IgD-negative memory B cell (primary cell): Measurements from ENCODE around the gene USP54. TPM values are rescaled to one million over a fixed set of nuclear protein-coding genes. Genes with fewer than 3 reads are reported as not detected.
"Not testable (repeated sequence)": the region's sequence is repeated elsewhere in the genome, so short reads cannot be mapped to it uniquely, and the experiment has no call there.

Experiments
- H3K27ac Mint-ChIP-seq, 3 donors: one replicate each; pipeline ENCODE4 v1.8.0; 2020 to 2022; ENCODE audit warnings: mild to moderate bottlenecking in 3 of 3, mixed read lengths in 3 of 3, moderate library complexity in 1 of 3
- H3K27me3 Mint-ChIP-seq: one replicate; pipeline ENCODE4 v1.8.0; 2021; ENCODE audit warnings: mixed read lengths
- H3K36me3 Mint-ChIP-seq: one replicate; pipeline ENCODE4 v1.8.0; 2020; ENCODE audit warnings: mild to moderate bottlenecking, mixed read lengths
- H3K4me1 Mint-ChIP-seq, 3 donors: one replicate each; pipeline ENCODE4 v1.8.0; 2020 to 2022; ENCODE audit warnings: mixed read lengths in 3 of 3, mild to moderate bottlenecking in 1 of 3
- H3K4me3 Mint-ChIP-seq, 4 donors: one replicate each; pipeline ENCODE4 v1.8.0; 2020 to 2022; ENCODE audit warnings: mild to moderate bottlenecking in 4 of 4, mixed read lengths in 4 of 4, moderate library complexity in 3 of 4
- H3K9me3 Mint-ChIP-seq, 3 donors: one replicate each; pipeline ENCODE4 v1.8.0; 2020 to 2021; ENCODE audit warnings: mixed read lengths in 3 of 3, mild to moderate bottlenecking in 1 of 3
- polyA plus RNA-seq: library from polyadenylated mRNA; unstranded; fragments of 300-500 nt; fragmentation: Illumina TruSeq; gene quantifications from one replicate; pipeline ENCODE4 v1.2.3, GENCODE V29; 2021

The USP54 gene
- polyA plus RNA-seq, 1 donor from 2014 or later: 0.75 TPM

- no peaks in the 10 kb centered on the region for H3K9me3 Mint-ChIP-seq
- H3K4me3 Mint-ChIP-seq: no peak overlapping the region
- H3K4me1 Mint-ChIP-seq: no peaks in the 10 kb centered on the region
- peaks cover 5% of the 10 kb centered on the region for H3K36me3 Mint-ChIP-seq
- H3K27me3 Mint-ChIP-seq: no peaks in the 10 kb centered on the region
- H3K27ac Mint-ChIP-seq: no peak overlapping the region
Observed at GRCh38 chr10:73601486-73601921, 10.4 kb upstream of the USP54 start.

DNA sequence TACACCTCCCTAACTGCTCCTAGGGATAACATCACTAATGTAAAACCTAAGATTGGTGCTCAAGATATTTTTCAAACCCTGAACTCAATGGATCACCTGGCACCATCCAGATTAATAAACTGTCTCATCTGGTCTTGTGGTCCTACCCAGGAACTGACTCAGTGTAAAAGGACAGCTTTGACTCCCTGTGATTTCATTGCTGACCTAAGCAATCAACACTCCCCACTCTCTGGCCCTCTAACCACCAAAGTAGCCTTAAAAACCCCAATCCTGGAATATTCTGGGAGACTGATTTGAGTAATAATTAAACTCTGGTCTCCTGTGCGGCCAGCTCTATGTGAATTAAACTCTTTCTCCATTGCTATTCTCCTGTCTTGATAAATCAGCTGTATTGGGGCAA, 6.2 kb upstream of the USP54 start:
- Mint-ChIP-seq H3K4me3 (no peak overlapping the region), H3K27ac (no peak overlapping the region), H3K27me3 (no peaks in the 10 kb centered on the region), H3K36me3 (peaks cover 2% of the 10 kb centered on the region), H3K9me3 (no peaks in the 10 kb centered on the region), H3K4me1 (peaks cover 0 to 6% (median 0%) of the 10 kb centered on the region in 3 donors)

GRCh38 chr10:73593812-73594211, 2.7 kb upstream of the USP54 start:
- Mint-ChIP-seq H3K27me3 (no peaks in the 10 kb centered on the region), H3K4me3 (no peak overlapping the region), H3K27ac (no peak overlapping the region), H3K36me3 (peaks cover 2% of the 10 kb centered on the region), H3K9me3 (no peaks in the 10 kb centered on the region), H3K4me1 (peaks cover 11 to 19% (median 11%) of the 10 kb centered on the region in 3 donors)

- Mint-ChIP-seq H3K4me3 (peak overlapping the region in 1 of 4 donors; percentile 30), H3K9me3 (no peaks in the 10 kb centered on the region), H3K27ac (no peak overlapping the region), H3K27me3 (no peaks in the 10 kb centered on the region), H3K4me1 (peaks cover 11 to 19% (median 11%) of the 10 kb centered on the region in 3 donors), H3K36me3 (peaks cover 3% of the 10 kb centered on the region)
Observed at GRCh38 chr10:73593110-73593509, 2.0 kb upstream of the USP54 start.

DNA sequence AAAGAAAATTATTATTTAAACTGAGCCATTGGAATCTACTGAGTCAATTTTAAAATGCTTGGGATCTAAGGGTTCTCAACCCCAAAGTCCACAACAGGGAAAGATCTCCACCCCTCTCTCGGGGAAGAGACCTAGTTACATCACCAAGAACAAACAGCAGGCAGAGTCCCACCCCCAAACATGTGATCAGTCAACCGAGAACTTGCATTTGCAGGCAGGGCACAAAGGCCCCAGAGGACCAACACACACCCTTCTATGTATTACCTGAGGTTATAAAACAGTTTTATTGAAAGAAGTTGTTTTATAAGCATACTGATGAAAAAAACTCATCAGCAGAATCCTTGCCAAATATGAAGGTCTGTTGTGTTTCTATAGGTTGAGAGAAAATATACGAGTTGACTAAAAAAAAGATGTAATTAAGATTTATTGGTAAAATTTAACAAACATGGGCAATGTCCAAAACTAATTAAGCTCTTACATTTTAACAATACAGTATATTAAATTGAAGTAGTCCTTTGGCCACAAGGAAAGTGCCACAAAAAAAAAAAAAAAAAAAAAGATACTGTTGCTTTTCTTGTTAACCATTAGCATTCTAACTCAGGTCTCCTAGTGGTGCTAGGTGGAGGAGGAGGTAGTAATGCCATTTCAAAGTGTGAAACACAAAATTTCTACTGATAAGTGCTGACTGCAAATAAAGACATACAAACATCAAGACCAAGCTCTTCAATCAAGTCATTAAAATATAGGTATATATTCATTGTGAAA, 975 bp upstream of the USP54 start:
- Mint-ChIP-seq H3K36me3 (peaks cover 4% of the 10 kb centered on the region), H3K27me3 (no peaks in the 10 kb centered on the region)

GRCh38 chr10:73589563-73590126, 1.5 kb downstream of the USP54 start:
- H3K27me3 Mint-ChIP-seq: no peaks in the 10 kb centered on the region

More for the DNA sequence above, 975 bp upstream of the USP54 start:
- peaks cover 11 to 19% (median 11%) of the 10 kb centered on the region in 3 donors for H3K4me1 Mint-ChIP-seq
- H3K4me3 Mint-ChIP-seq: peak overlapping the region in 2 of 4 donors; percentile 76 to 83
- H3K9me3 Mint-ChIP-seq: no peaks in the 10 kb centered on the region
- no peak overlapping the region for H3K27ac Mint-ChIP-seq

DNA sequence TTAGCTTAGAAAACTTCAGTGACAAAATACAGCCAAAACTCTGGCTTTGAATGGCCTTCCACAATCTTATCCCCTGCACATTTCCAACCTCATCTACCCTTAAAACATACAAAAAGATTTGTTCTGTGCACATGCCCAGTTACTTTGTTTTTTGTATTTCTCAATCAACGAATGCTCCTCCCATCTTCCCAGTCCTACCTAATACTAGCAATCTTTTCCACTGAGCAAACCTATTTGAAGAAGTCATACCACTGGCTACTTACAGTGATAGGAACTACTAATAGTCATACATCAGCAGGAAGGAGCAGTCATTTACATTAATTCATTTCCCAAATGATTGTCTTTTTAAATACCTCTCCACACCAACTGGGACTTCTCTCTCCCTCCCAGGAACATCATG, 2.5 kb downstream of the USP54 start:
- peaks cover 11 to 19% (median 11%) of the 10 kb centered on the region in 3 donors for H3K4me1 Mint-ChIP-seq
- H3K4me3 Mint-ChIP-seq: no peak overlapping the region
- H3K36me3 Mint-ChIP-seq: peaks cover 6% of the 10 kb centered on the region
- no peaks in the 10 kb centered on the region for H3K27me3 Mint-ChIP-seq
- no peaks in the 10 kb centered on the region for H3K9me3 Mint-ChIP-seq
- H3K27ac Mint-ChIP-seq: no peak overlapping the region

More at GRCh38 chr10:73589563-73590126, 1.5 kb downstream of the USP54 start:
- Mint-ChIP-seq H3K36me3 (peaks cover 6% of the 10 kb centered on the region), H3K9me3 (no peaks in the 10 kb centered on the region), H3K4me1 (peaks cover 11 to 19% (median 11%) of the 10 kb centered on the region in 3 donors), H3K27ac (no peak overlapping the region), H3K4me3 (no peak overlapping the region)

- peaks cover 0 to 1% (median 0%) of the 10 kb centered on the region in 3 donors for H3K9me3 Mint-ChIP-seq
- H3K4me3 Mint-ChIP-seq: no peak overlapping the region
- H3K36me3 Mint-ChIP-seq: peaks cover 6% of the 10 kb centered on the region
- H3K4me1 Mint-ChIP-seq: peaks cover 6% of the 10 kb centered on the region in 3 donors
- H3K27ac Mint-ChIP-seq: no peak overlapping the region
- H3K27me3 Mint-ChIP-seq: no peaks in the 10 kb centered on the region
Observed at GRCh38 chr10:73586583-73586984, 4.6 kb downstream of the USP54 start.

DNA sequence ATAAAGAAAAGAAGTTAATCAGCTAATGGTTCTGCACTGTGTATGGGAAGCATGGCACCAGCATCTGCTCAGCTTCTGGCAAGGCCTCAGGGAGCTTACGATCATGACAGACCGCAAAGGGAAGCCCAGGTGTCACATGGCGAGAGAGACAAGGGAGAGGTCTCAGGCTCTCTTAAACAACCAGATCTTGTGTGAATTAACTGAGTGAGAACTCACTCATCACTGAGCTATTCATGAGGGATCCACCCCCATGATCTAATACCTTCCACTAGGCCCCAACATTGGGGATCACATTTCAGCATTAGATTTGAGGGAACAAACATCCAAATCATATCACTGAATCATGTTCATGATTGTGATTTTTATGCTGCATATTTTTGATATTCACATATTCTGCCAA, 5.8 kb downstream of the USP54 start:
- no peaks in the 10 kb centered on the region for H3K4me1 Mint-ChIP-seq
- no peaks in the 10 kb centered on the region for H3K27me3 Mint-ChIP-seq
- no peak overlapping the region for H3K4me3 Mint-ChIP-seq
- peaks cover 6% of the 10 kb centered on the region for H3K36me3 Mint-ChIP-seq
- no peak overlapping the region for H3K27ac Mint-ChIP-seq
- H3K9me3 Mint-ChIP-seq: peaks cover 0 to 1% (median 0%) of the 10 kb centered on the region in 3 donors

DNA sequence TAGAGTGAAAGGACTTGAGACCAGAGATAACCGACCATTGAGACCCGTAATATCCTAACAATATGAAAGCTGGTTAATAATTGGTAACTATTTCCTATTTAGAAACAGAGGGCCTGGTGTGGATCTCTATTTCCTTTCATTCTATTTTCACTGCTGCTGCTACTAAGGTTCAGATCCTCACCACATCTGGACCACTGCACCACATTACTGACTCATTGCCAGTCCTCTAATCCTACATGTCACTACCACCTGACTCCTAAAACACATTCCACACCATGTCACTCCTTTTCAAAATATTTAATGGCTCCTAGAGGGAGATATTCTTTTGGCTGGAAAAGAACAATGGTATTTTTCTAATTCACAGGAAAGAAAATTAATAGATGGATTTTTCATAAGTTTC, 6.4 kb downstream of the USP54 start:
- Mint-ChIP-seq H3K27ac (no peak overlapping the region), H3K4me3 (no peak overlapping the region), H3K4me1 (no peaks in the 10 kb centered on the region), H3K27me3 (no peaks in the 10 kb centered on the region), H3K9me3 (peaks cover 0 to 1% (median 0%) of the 10 kb centered on the region in 3 donors), H3K36me3 (peaks cover 6% of the 10 kb centered on the region)

GRCh38 chr10:73581918-73582317, 9.2 kb downstream of the USP54 start:
- Mint-ChIP-seq H3K4me1 (no peaks in the 10 kb centered on the region), H3K36me3 (peaks cover 1% of the 10 kb centered on the region), H3K9me3 (peaks cover 0 to 1% (median 0%) of the 10 kb centered on the region in 3 donors), H3K27me3 (no peaks in the 10 kb centered on the region), H3K4me3 (no peak overlapping the region), H3K27ac (no peak overlapping the region)

- H3K36me3 Mint-ChIP-seq, H3K27ac Mint-ChIP-seq, H3K27me3 Mint-ChIP-seq, H3K4me3 Mint-ChIP-seq, H3K4me1 Mint-ChIP-seq, H3K9me3 Mint-ChIP-seq: not testable (repeated sequence)
Observed at GRCh38 chr10:73578927-73579326, 12.2 kb downstream of the USP54 start.

DNA sequence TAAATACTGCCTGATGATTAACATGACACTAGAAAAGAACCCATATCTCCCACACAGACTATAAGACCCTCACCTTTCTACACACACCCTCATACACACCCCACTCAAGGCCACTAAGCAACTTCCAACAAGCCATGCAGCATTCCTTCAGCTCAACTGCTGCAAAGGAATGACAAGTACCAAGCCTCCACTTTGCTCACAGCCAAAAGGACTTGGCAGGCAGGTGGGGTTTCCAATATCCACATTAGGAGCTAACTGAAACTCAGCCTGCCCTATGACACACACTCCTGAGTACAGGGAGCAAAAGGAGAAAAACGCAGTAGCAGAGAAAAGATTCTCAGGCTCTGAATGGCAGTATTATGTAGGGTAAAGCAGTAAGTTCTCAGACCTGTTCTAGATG, 13.4 kb downstream of the USP54 start:
- peaks cover 3% of the 10 kb centered on the region for H3K36me3 Mint-ChIP-seq
- H3K27ac Mint-ChIP-seq: no peak overlapping the region
- no peak overlapping the region for H3K4me3 Mint-ChIP-seq
- no peaks in the 10 kb centered on the region for H3K27me3 Mint-ChIP-seq
- peaks cover 0 to under 1% (median 0%) of the 10 kb centered on the region in 3 donors for H3K9me3 Mint-ChIP-seq
- H3K4me1 Mint-ChIP-seq: peaks cover 0 to 4% (median 0%) of the 10 kb centered on the region in 3 donors

- Mint-ChIP-seq H3K27me3 (no peaks in the 10 kb centered on the region), H3K9me3 (no peaks in the 10 kb centered on the region), H3K4me1 (peaks cover 0 to 4% (median 0%) of the 10 kb centered on the region in 3 donors), H3K4me3 (peak overlapping the region in 1 of 4 donors; percentile 4), H3K27ac (no peak overlapping the region), H3K36me3 (peaks cover 3% of the 10 kb centered on the region)
Observed at GRCh38 chr10:73576890-73577591, 14.1 kb downstream of the USP54 start.

DNA sequence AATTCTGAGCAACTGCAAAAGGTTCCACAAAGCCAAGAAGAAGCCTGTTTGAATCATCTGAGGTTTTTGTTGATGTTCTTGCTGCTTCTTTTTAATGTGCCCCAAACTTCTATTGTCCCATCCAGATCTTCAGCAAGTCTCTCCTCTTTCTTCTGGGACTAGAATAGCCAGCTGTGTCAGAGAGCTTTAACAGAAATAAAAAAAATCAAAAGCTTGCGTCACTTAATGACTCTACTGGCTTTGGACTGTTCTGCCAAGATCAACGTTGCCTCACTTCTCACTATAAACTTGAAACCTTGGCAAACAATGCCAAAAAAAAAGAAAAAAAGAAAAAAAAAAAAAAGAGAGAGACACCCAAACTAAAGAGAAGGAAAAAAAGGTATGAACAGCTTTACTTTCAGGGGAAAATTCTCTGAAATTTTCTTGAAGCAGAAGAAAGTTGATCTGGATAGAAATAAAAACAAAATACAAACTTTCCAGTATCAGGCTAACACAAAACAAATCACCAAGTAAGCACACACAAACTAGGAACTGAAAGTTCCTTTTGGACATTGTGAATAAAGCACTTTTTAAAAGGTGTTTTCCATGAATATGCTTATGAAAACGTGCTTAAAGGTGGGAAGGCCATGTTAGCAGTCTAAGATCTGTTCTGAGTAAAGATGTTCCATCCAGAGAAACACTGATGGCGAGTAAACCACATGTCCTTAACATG, 14.8 kb downstream of the USP54 start:
- peaks cover 0 to 4% (median 0%) of the 10 kb centered on the region in 3 donors for H3K4me1 Mint-ChIP-seq
- peak overlapping the region in 1 of 3 donors; percentile 47 for H3K27ac Mint-ChIP-seq
- no peaks in the 10 kb centered on the region for H3K27me3 Mint-ChIP-seq
- H3K36me3 Mint-ChIP-seq: peaks cover 3% of the 10 kb centered on the region
- H3K4me3 Mint-ChIP-seq: no peak overlapping the region
- H3K9me3 Mint-ChIP-seq: no peaks in the 10 kb centered on the region
